Central memory CD4-positive, alpha-beta T cell (primary cell): Measurements from ENCODE around the gene ALCAM.

Experiments
- DNase-seq: peaks from one replicate; pipeline ENCODE4 v3.0.0; 2022

Gene ALCAM

GRCh38 chr3:105497386-105497785, 130.7 kb downstream of the ALCAM start:
- DNase-seq = no peak

GRCh38 chr3:105499961-105500360, 133.3 kb downstream of the ALCAM start:
- no peak for DNase-seq

- no peak for DNase-seq
Observed at GRCh38 chr3:105502333-105502732, 135.6 kb downstream of the ALCAM start.

GRCh38 chr3:105503191-105503593, 136.5 kb downstream of the ALCAM start:
- DNase-seq = no peak

- no peak for DNase-seq
Observed at GRCh38 chr3:105504440-105504951, 137.8 kb downstream of the ALCAM start.

- no peak for DNase-seq
Observed at GRCh38 chr3:105505170-105505569, 138.5 kb downstream of the ALCAM start.

GRCh38 chr3:105511031-105511430, 144.3 kb downstream of the ALCAM start:
- DNase-seq = no peak

- DNase-seq = no peak
Observed at GRCh38 chr3:105512061-105512460, 145.4 kb downstream of the ALCAM start.

GRCh38 chr3:105513042-105513441, 146.3 kb downstream of the ALCAM start:
- DNase-seq = no peak

GRCh38 chr3:105513886-105514285, 147.2 kb downstream of the ALCAM start:
- no peak for DNase-seq

GRCh38 chr3:105515372-105515771, 148.7 kb downstream of the ALCAM start:
- DNase-seq = no peak

- DNase-seq = no peak
Observed at GRCh38 chr3:105516972-105517371, 150.3 kb downstream of the ALCAM start.

- DNase-seq = no peak
Observed at GRCh38 chr3:105518203-105518602, 151.5 kb downstream of the ALCAM start.

GRCh38 chr3:105518806-105519418, 152.2 kb downstream of the ALCAM start:
- peak; percentile 29 for DNase-seq

- DNase-seq = no peak
Observed at GRCh38 chr3:105521770-105522169, 155.1 kb downstream of the ALCAM start.

- no peak for DNase-seq
Observed at GRCh38 chr3:105523501-105523900, 156.8 kb downstream of the ALCAM start.

- no peak for DNase-seq
Observed at GRCh38 chr3:105525531-105525930, 158.8 kb downstream of the ALCAM start.

GRCh38 chr3:105526360-105527111, 159.8 kb downstream of the ALCAM start:
- no peak for DNase-seq

GRCh38 chr3:105527535-105527934, 160.8 kb downstream of the ALCAM start:
- no peak for DNase-seq

- no peak for DNase-seq
Observed at GRCh38 chr3:105527949-105528348, 161.2 kb downstream of the ALCAM start.

GRCh38 chr3:105528955-105529354, 162.2 kb downstream of the ALCAM start:
- DNase-seq = no peak

GRCh38 chr3:105529456-105529855, 162.7 kb downstream of the ALCAM start:
- no peak for DNase-seq

- DNase-seq = no peak
Observed at GRCh38 chr3:105532251-105532650, 165.5 kb downstream of the ALCAM start.

GRCh38 chr3:105533960-105534359, 167.3 kb downstream of the ALCAM start:
- DNase-seq = no peak
